ENCODE measurements around the gene C20orf204. TPM values are rescaled to one million over a fixed set of nuclear protein-coding genes. Genes with fewer than 3 reads are reported as not detected.

The C20orf204 gene
- total and polyA plus RNA-seq, 2 donors (not counting 3 experiments of a cell fraction or from before 2014, with no cell fraction given), result 2.8 to 5.8 TPM

DNA sequence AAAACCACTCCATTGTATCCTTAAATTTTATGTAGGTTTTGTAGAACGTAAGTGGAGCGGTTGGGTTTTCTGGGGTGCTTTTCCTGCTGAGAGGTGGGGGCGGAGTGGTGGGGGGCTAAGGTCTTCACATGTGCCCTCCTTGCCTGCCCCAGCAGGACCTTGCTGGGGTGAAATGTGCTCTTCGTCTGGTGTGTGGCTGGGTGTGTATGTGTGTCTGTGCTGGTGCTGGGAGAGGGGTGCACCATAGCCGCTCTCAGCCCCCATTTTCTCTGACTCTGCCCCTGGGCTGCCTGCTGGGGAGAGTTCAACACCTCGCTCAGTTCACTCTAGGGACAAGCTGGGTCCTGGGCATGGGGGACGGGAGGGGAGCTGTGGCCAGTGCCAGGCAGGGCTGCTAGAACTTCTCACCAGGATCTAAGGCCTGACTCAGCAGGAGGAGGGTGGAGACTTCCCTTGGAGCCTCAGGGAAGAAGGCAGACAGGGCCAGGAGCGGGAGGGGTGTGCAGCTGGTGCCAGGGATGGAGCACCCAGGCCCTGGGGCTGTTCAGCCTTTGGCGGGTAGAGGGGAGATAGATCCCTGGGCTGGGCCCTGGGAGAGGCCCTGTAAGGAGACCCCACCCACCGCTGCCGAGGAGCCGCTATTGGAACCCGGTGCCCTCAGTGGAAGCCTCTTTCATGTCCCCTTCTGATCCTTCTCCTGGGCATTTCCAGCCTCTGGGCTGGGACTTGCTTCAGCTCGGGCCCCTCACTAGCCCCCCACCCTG lies 8.7 kb downstream of the C20orf204 start:
- H3K9me3 ChIP-seq (replicated peaks; ENCODE audit: control insufficient read depth, insufficient read depth, low read length), result no peaks in the 10 kb centered on the region
- BruUV-seq (replicated peaks), result no TSS peak

DNA sequence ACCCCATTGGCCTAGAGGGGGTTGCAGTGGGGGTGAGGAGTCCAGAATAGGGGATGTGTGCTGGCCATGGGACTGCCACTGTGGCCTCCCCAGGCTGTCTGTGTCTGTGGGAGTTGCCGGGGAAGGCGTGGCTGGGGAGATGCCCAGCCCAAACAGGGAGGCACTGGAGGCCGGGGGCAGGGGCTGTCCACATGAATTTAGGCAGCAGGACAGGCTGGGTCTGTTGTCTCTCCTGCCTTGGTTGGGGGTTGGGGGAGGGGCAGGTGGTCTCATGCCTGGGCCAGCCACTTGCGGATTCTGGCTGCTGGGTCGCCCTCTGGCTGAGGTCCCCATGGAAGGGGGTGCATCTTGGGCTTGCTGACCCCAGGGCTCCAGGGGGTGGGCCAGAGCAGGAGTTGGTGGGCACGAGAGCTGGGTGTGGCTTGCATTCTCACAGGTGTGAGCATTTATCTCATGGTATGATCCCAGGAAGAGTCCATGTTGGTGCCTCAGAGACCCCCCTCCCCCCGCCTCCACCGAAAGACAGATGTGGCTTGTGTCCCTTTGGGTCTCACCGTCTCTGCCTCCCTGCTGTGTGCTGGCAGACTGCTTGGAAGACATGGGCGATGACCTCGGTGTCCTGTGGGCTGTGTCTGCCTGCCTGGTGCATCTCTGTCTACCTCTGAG lies 9.5 kb downstream of the C20orf204 start:
- Histone ChIP-seq H3K36me3 (ENCODE audit: control insufficient read depth in 2 of 2, extremely low read depth in 1 of 2, insufficient read depth in 2 of 2, low read length in 2 of 2) (peaks cover 9 to 13% of the 10 kb centered on the region in 2 experiments), H3K27me3 (ENCODE audit: control insufficient read depth in 2 of 2, insufficient read depth in 2 of 2, low read length in 2 of 2) (no peaks in the 10 kb centered on the region), H4K20me1 (replicated peaks; ENCODE audit: control insufficient read depth, extremely low read depth, insufficient read depth, low read length) (peaks cover 3% of the 10 kb centered on the region), H3K4me3 (replicated peaks in 1 of 3; ENCODE audit: insufficient read depth in 1 of 3, low read depth in 1 of 3, low read length in 3 of 3) (no peak overlapping the region), H3K9ac (replicated peaks; ENCODE audit: extremely low read depth, insufficient read depth, low read length) (no peak overlapping the region), H3K9me1 (replicated peaks; ENCODE audit: control insufficient read depth, extremely low read depth, insufficient read depth, low read length) (no peaks in the 10 kb centered on the region), H3K4me2 (ENCODE audit: insufficient read depth, low read length) (no peak overlapping the region), H2AFZ (ENCODE audit: low read depth, low read length) (no peak overlapping the region), H3K4me1 (ENCODE audit: control insufficient read depth, extremely low read depth, insufficient read depth, low read length) (peaks cover 67% of the 10 kb centered on the region), H3K27ac (ENCODE audit: insufficient read depth, low read depth, low read length) (no peak overlapping the region), H3K9me3 (replicated peaks; ENCODE audit: control insufficient read depth, insufficient read depth, low read length) (no peaks in the 10 kb centered on the region), H3K79me2 (ENCODE audit: control insufficient read depth, insufficient read depth, low read length) (peaks cover 20% of the 10 kb centered on the region)
- dilution Hi-C loops (cut with MboI; ENCODE audit: extremely low pct_ligation_motif_present, low sequenced_read_pairs), result no loop called here
- CTCF ChIA-PET, result interaction anchor here (0.7 to 1.9 kb wide), 4 partner anchors 10 to 65 kb away, joined by 3 to 7 read pairs (median 5); partner anchors contain the start of genes PRPF6 and SAMD10
- DNase-seq (ENCODE audit: low read depth, low spot score) (peak; percentile 49), FAIRE-seq (peak; percentile 49)
- TF ChIP-seq GATA2 (IDR thresholded peaks at IDR 0.05; ENCODE audit: insufficient read depth, insufficient read length, low read depth, low read length) (no peak), POLR2AphosphoS5 (IDR thresholded peaks at IDR 0.05; ENCODE audit: insufficient read depth, low read depth, low read length) (no peak), POLR2A (IDR thresholded peaks at IDR 0.05; ENCODE audit: low read depth, low read length) (peak; percentile 53), MYC (IDR thresholded peaks at IDR 0.05; ENCODE audit: low read depth, low read length) (no peak), EZH2 (IDR thresholded peaks at IDR 0.05; ENCODE audit: borderline replicate concordance, low read depth, low read length, severe bottlenecking) (no peak), FOS (IDR thresholded peaks at IDR 0.05; ENCODE audit: borderline replicate concordance, insufficient read depth, low read length) (no peak)
- TF ChIP-seq, protein P1, sequence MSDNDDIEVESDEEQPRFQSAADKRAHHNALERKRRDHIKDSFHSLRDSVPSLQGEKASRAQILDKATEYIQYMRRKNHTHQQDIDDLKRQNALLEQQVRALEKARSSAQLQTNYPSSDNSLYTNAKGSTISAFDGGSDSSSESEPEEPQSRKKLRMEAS (IDR thresholded peaks at IDR 0.05; ENCODE audit: insufficient read depth, insufficient read length), result no peak
- no TSS peak for BruUV-seq (replicated peaks)
- intact Hi-C loops (cut with micrococcal nuclease), result no loop called here
- POLR2A ChIA-PET, result interaction anchor here (1.0 to 1.9 kb wide), 2 partner anchors 9 to 12 kb away, joined by 4 to 12 read pairs; no protein-coding TSS in a partner anchor

More for the DNA sequence above, 8.7 kb downstream of the C20orf204 start:
- Histone ChIP-seq H3K9me1 (replicated peaks; ENCODE audit: control insufficient read depth, extremely low read depth, insufficient read depth, low read length) (no peaks in the 10 kb centered on the region), H3K79me2 (ENCODE audit: control insufficient read depth, insufficient read depth, low read length) (peaks cover 20% of the 10 kb centered on the region), H3K9ac (replicated peaks; ENCODE audit: extremely low read depth, insufficient read depth, low read length) (no peak overlapping the region), H3K36me3 (ENCODE audit: control insufficient read depth in 2 of 2, extremely low read depth in 1 of 2, insufficient read depth in 2 of 2, low read length in 2 of 2) (peaks cover 9 to 13% of the 10 kb centered on the region in 2 experiments), H4K20me1 (replicated peaks; ENCODE audit: control insufficient read depth, extremely low read depth, insufficient read depth, low read length) (peaks cover 3% of the 10 kb centered on the region), H3K4me2 (ENCODE audit: insufficient read depth, low read length) (peak overlapping the region; percentile 6), H3K4me3 (replicated peaks in 1 of 3; ENCODE audit: insufficient read depth in 1 of 3, low read depth in 1 of 3, low read length in 3 of 3) (no peak overlapping the region), H3K27ac (ENCODE audit: insufficient read depth, low read depth, low read length) (peak overlapping the region; percentile 53), H3K27me3 (ENCODE audit: control insufficient read depth in 2 of 2, insufficient read depth in 2 of 2, low read length in 2 of 2) (no peaks in the 10 kb centered on the region), H2AFZ (ENCODE audit: low read depth, low read length) (no peak overlapping the region), H3K4me1 (ENCODE audit: control insufficient read depth, extremely low read depth, insufficient read depth, low read length) (peaks cover 67% of the 10 kb centered on the region)
- dilution Hi-C loops (cut with MboI; ENCODE audit: extremely low pct_ligation_motif_present, low sequenced_read_pairs), result no loop called here
- CTCF ChIA-PET, result interaction anchor here (0.7 to 1.9 kb wide), 5 partner anchors 9 to 64 kb away, joined by 3 to 7 read pairs (median 6); partner anchors contain the start of genes PRPF6 and SAMD10
- DNase-seq (ENCODE audit: low read depth, low spot score) (peak; percentile 86), FAIRE-seq (peak; percentile 98)
- TF ChIP-seq POLR2A (IDR thresholded peaks at IDR 0.05; ENCODE audit: low read depth, low read length) (no peak), POLR2AphosphoS5 (IDR thresholded peaks at IDR 0.05; ENCODE audit: insufficient read depth, low read depth, low read length) (peak; percentile 16), FOS (IDR thresholded peaks at IDR 0.05; ENCODE audit: borderline replicate concordance, insufficient read depth, low read length) (peak; percentile 38)
- intact Hi-C loops (cut with micrococcal nuclease), result no loop called here
- POLR2A ChIA-PET, result interaction anchor here (0.7 to 1.9 kb wide), 3 partner anchors 10 to 507 kb away, joined by 3 to 12 read pairs (median 4); no protein-coding TSS in a partner anchor

All from endothelial cell of umbilical vein (primary cell).